A549 (cell line): ENCODE results near the gene TMEM128. TPM values are rescaled to one million over a fixed set of nuclear protein-coding genes. Genes with fewer than 3 reads are reported as not detected.

ENCODE experiments used
- ATAC-seq, 2 experiments: fragments of 200-7000 bp in 1 of 2; fragments of >200 bp in 1 of 2; cut with Nextera tagmentation in 1 of 2; cut with Tn5 transposase in 1 of 2; 3 replicates each; pipeline versions ENCODE4 v1.8.0 to v1.9.1; 2018 to 2020; ENCODE audit warnings: mild to moderate bottlenecking in 1 of 2, moderate library complexity in 1 of 2
- CTCF ChIA-PET: fragments of 300-600 bp; sonication (Branson Sonifier 250); formaldehyde crosslinking; extraction: SDS; loops from one replicate; lab custom pipeline; 2021; ENCODE audit warnings: antibody characterized with exemption, inconsistent platforms; lab: Yijun Ruan, JAX
- POLR2A ChIA-PET: fragments of 350-600 bp; formaldehyde crosslinking; extraction: SDS; loops from one replicate; lab custom pipeline; 2021; ENCODE audit warnings: antibody characterized with exemption, inconsistent platforms; lab: Yijun Ruan, JAX
- DNase-seq, 2 experiments: peaks; one replicate each; pipeline versions ENCODE4 v3.0.0 to v3.0.0-alpha.2; 2011 to 2016; ENCODE audit warnings: low read depth in 1 of 2, low spot score in 1 of 2
- FAIRE-seq: peaks from 2 replicates; lab custom pipeline; 2011; peaks lifted over from hg19 to GRCh38; lab: Jason Lieb, UNC
- H3K27ac ChIP-seq, 2 experiments: fragments of >200 bp; sonication (Bioruptor Twin); formaldehyde crosslinking; 3 replicates each; pipeline ENCODE4 v1.5.1; 2016 to 2017
- H3K4me1 ChIP-seq: fragments of >200 bp; sonication (Bioruptor Twin); formaldehyde crosslinking; 3 replicates; pipeline ENCODE4 v1.6.1; 2016
- H3K4me2 ChIP-seq: fragments of >200 bp; sonication (Bioruptor Twin); formaldehyde crosslinking; 3 replicates; pipeline ENCODE4 v1.6.1; 2016
- H3K4me3 ChIP-seq: fragments of >200 bp; sonication (Bioruptor Twin); formaldehyde crosslinking; 3 replicates; pipeline ENCODE4 v1.5.1; 2016
- H3K9me3 ChIP-seq: fragments of >200 bp; sonication (Bioruptor Twin); formaldehyde crosslinking; 3 replicates; pipeline ENCODE4 v1.6.1; 2016
- BHLHE40 ChIP-seq: IDR thresholded peaks from 2 replicates; pipeline ENCODE4 v1.6.1; 2012; ENCODE audit warnings: low read depth, low read length, inconsistent platforms
- CBX2 ChIP-seq: fragments of 200-600 bp; sonication (generic); IDR thresholded peaks from 2 replicates; pipeline ENCODE4 v1.6.1; 2016; ENCODE audit warnings: low read depth, mild to moderate bottlenecking, borderline replicate concordance
- CBX8 ChIP-seq: fragments of 200-600 bp; sonication (generic); IDR thresholded peaks from 2 replicates; pipeline ENCODE4 v1.6.1; 2016
- EHF ChIP-seq: fragments of 250-450 bp; sonication (Bioruptor Pico); IDR thresholded peaks from 2 replicates; pipeline ENCODE4 v1.5.0; 2020; ENCODE audit warnings: mild to moderate bottlenecking
- EP300 ChIP-seq, 2 experiments: fragments of >200 bp; sonication (Bioruptor Twin); formaldehyde crosslinking; IDR thresholded peaks; 2 replicates in 1 of 2; 3 replicates in 1 of 2; pipeline ENCODE4 v1.6.1; 2016 to 2017
- HOXB13 ChIP-seq: fragments of 250-450 bp; sonication (Bioruptor Pico); IDR thresholded peaks from 2 replicates; pipeline ENCODE4 v1.5.0; 2020; ENCODE audit warnings: low read depth, mild to moderate bottlenecking, moderate library complexity
- JUN ChIP-seq, 2 experiments: fragments of >200 bp; sonication (Bioruptor Twin); formaldehyde crosslinking; IDR thresholded peaks; 2 replicates in 1 of 2; 3 replicates in 1 of 2; pipeline ENCODE4 v1.6.1; 2016 to 2017
- JUNB ChIP-seq: fragments of >200 bp; sonication (Bioruptor Twin); formaldehyde crosslinking; IDR thresholded peaks from 2 replicates; pipeline ENCODE4 v1.6.1; 2016
- KDM1A ChIP-seq: fragments of 200-600 bp; sonication (generic); IDR thresholded peaks from 2 replicates; pipeline ENCODE4 v1.6.1; 2016; ENCODE audit warnings: low read depth, mild to moderate bottlenecking
- KDM5A ChIP-seq: fragments of 200-600 bp; sonication (generic); IDR thresholded peaks from 2 replicates; pipeline ENCODE4 v1.6.1; 2016; ENCODE audit warnings: antibody characterized with exemption, mild to moderate bottlenecking
- NPAS2 ChIP-seq: fragments of 250-450 bp; sonication (Bioruptor Pico); IDR thresholded peaks from 2 replicates; pipeline ENCODE4 v1.8.0; 2022; ENCODE audit warnings: mild to moderate bottlenecking, moderate library complexity, borderline replicate concordance
- PHF8 ChIP-seq: fragments of 200-600 bp; sonication (generic); IDR thresholded peaks from 2 replicates; pipeline ENCODE4 v1.6.1; 2016; ENCODE audit warnings: low read depth, mild to moderate bottlenecking, antibody characterized with exemption, moderate library complexity, borderline replicate concordance
- POLR2A ChIP-seq: IDR thresholded peaks from 2 replicates; pipeline ENCODE4 v1.6.1; 2012; ENCODE audit warnings: mild to moderate bottlenecking, low read length
- POLR2AphosphoS2 ChIP-seq: conservative IDR thresholded peaks from 2 replicates; pipeline ENCODE4 v1.6.1; 2012; ENCODE audit warnings: low read length, improper control_type of control experiment, inconsistent platforms
- RAD21 ChIP-seq, 2 experiments: fragments of >200 bp in 1 of 2; sonication (Bioruptor Twin) in 1 of 2; formaldehyde crosslinking in 1 of 2; IDR thresholded peaks in 1 of 2; conservative IDR thresholded peaks in 1 of 2; 2 replicates in 1 of 2; 3 replicates in 1 of 2; pipeline ENCODE4 v1.6.1; 2012 to 2018; ENCODE audit warnings: inconsistent platforms in 1 of 2
- RARB ChIP-seq: fragments of 250-450 bp; sonication (Bioruptor Pico); IDR thresholded peaks from 2 replicates; pipeline ENCODE4 v1.8.0; 2021; ENCODE audit warnings: mild to moderate bottlenecking, moderate library complexity
- REST ChIP-seq: fragments of 200-600 bp; sonication (generic); IDR thresholded peaks from 2 replicates; pipeline ENCODE4 v1.6.1; 2016; ENCODE audit warnings: antibody characterized with exemption, mild to moderate bottlenecking, moderate library complexity
- SMC3 ChIP-seq: fragments of >200 bp; sonication (Bioruptor Twin); formaldehyde crosslinking; IDR thresholded peaks from 3 replicates; pipeline ENCODE4 v1.6.1; 2018; ENCODE audit warnings: inconsistent platforms
- ZSCAN20 ChIP-seq: fragments of 250-450 bp; sonication (Bioruptor Pico); IDR thresholded peaks from 2 replicates; pipeline ENCODE4 v1.8.0; 2022; ENCODE audit warnings: mild to moderate bottlenecking, moderate library complexity
- WGBS: methylation state at CpG from one replicate; pipeline ENCODE4 v1.1.6; 2017; ENCODE audit errors: missing lambda C conversion rate; 5-methylcytosine and 5-hydroxymethylcytosine counted together
- polyA minus RNA-seq: library from RNA; depleted of rRNA, polyadenylated mRNA; stranded (reverse); fragments of >200 nt; gene quantifications from 2 replicates; pipeline ENCODE4 v1.2.3, GENCODE V29; 2011; rRNA and poly(A)+ RNA removed
- polyA plus RNA-seq, 4 experiments: library from polyadenylated mRNA; depleted of rRNA in 3 of 4; stranded (reverse); fragments of >200 nt; fragmentation: RNase III in 1 of 4; extraction: RNeasy Plus Mini Kit Qiagen cat#74134 plus additional on column Dnase treatment in 1 of 4; gene quantifications; 2 replicates in 3 of 4; 3 replicates in 1 of 4; pipeline ENCODE4 v1.2.3, GENCODE V29; 2011 to 2017
- TF ChIP-seq, protein P1 (sequence below): fragments of >200 bp; sonication (Bioruptor Twin); formaldehyde crosslinking; IDR thresholded peaks from 3 replicates; pipeline ENCODE4 v1.6.1; 2016
- TF ChIP-seq, protein P2 (sequence below): fragments of >200 bp; sonication (Bioruptor Twin); formaldehyde crosslinking; IDR thresholded peaks from 3 replicates; pipeline ENCODE4 v1.5.1; 2016
- TF ChIP-seq, protein P3 (sequence below): fragments of 250-450 bp; sonication (Bioruptor Pico); IDR thresholded peaks from 2 replicates; pipeline ENCODE4 v1.5.0; 2020; ENCODE audit warnings: low read depth, mild to moderate bottlenecking, moderate library complexity

TMEM128 gene, protein sequence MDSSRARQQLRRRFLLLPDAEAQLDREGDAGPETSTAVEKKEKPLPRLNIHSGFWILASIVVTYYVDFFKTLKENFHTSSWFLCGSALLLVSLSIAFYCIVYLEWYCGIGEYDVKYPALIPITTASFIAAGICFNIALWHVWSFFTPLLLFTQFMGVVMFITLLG
- polyA plus RNA-seq (2011; rRNA removed) (22.9 and 29.1 TPM in 2 replicates), polyA plus RNA-seq (2017; fragmentation: RNase III; extraction: RNeasy Plus Mini Kit Qiagen cat#74134 plus additional on column Dnase treatment) (12.7 to 15.9 TPM (median 13.9 TPM) in 3 replicates), polyA minus RNA-seq (5.5 and 6.0 TPM in 2 replicates)
- 9.1 and 9.5 TPM in 2 replicates for polyA plus RNA-seq (2012; cell fraction: cytosol; rRNA removed)
- polyA plus RNA-seq (2012; cell fraction: nucleus; rRNA removed) = 2.8 and 5.5 TPM in 2 replicates

DNA sequence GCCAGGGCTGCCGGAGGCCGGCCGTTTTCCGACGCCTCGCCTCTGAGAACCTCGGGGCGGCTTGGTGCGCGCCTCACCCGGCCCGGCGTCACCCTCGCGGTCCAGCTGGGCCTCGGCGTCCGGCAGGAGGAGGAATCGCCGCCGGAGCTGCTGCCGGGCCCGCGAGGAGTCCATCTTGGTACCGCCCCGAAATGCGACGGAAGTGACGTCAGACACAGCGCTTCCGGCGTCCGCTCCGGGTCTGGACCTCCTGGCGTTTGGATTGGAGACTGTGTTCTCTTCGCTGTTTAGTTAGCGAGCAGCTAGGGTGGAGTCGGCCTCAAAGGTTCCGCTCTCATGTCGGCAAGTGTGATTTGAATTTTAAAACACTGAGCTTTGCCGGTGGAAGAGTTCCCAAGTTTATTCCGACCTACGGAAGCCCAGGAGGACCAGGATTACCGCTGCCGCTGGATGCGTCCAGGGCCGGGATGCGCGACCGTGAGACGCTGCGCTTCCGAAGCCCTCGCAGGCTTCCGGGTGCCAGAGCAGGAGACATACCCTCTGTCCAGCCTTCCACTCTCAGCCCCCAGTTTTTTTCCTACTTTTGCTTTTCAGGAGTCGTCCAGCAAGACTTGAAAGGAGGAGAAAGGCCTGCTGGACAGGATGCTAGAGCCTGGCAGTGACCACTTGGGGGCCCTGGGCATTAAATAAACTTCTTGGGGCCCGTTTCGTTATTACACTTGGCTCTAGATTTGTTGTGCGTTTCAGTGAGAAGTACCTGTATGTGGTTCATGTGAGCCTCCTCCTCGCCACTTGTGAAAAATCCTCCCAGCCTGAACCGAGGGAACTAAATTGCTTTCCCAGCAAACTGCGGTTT is at the start of gene TMEM128:
Gene TMEM128, minus strand, starts transcription at position 195 of the 856 bp plus-strand sequence. Its CDS starts 21 bp downstream, at position 174.
- POLR2A ChIA-PET = interaction anchor here (1.0 to 1.2 kb wide), 2 partner anchors 12 to 90 kb away, joined by 5 to 6 read pairs; no protein-coding TSS in a partner anchor
- CTCF ChIA-PET = interaction anchor here (0.5 to 1.4 kb wide), 4 partner anchors 11 to 65 kb away, joined by 3 to 5 read pairs (median 3); no protein-coding TSS in a partner anchor
- peak; percentile 75 for TF ChIP-seq POLR2A
- no peak for TF ChIP-seq KDM1A
- TF ChIP-seq, protein P1, sequence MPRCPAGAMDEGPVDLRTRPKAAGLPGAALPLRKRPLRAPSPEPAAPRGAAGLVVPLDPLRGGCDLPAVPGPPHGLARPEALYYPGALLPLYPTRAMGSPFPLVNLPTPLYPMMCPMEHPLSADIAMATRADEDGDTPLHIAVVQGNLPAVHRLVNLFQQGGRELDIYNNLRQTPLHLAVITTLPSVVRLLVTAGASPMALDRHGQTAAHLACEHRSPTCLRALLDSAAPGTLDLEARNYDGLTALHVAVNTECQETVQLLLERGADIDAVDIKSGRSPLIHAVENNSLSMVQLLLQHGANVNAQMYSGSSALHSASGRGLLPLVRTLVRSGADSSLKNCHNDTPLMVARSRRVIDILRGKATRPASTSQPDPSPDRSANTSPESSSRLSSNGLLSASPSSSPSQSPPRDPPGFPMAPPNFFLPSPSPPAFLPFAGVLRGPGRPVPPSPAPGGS = 0 out of 3 replicates have a peak, but pooled peaks have one; percentile 26
- TF ChIP-seq JUN (IDR thresholded peaks at IDR 0.05) = peak; percentile 29 to 86; a peak in 4 of 5 replicates
- TF ChIP-seq KDM5A = peak; percentile 94
- TF ChIP-seq PHF8 = peak; percentile 84; the same call in 1 of the 2 replicates
- TF ChIP-seq, protein P2, sequence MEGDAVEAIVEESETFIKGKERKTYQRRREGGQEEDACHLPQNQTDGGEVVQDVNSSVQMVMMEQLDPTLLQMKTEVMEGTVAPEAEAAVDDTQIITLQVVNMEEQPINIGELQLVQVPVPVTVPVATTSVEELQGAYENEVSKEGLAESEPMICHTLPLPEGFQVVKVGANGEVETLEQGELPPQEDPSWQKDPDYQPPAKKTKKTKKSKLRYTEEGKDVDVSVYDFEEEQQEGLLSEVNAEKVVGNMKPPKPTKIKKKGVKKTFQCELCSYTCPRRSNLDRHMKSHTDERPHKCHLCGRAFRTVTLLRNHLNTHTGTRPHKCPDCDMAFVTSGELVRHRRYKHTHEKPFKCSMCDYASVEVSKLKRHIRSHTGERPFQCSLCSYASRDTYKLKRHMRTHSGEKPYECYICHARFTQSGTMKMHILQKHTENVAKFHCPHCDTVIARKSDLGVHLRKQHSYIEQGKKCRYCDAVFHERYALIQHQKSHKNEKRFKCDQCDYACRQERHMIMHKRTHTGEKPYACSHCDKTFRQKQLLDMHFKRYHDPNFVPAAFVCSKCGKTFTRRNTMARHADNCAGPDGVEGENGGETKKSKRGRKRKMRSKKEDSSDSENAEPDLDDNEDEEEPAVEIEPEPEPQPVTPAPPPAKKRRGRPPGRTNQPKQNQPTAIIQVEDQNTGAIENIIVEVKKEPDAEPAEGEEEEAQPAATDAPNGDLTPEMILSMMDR = peak; percentile 16; the same call in 1 of the 3 replicates
- TF ChIP-seq SMC3 = no peak
- no peak for TF ChIP-seq HOXB13 (CRISPR knock-in tag)
- no peak for TF ChIP-seq RARB
- no peak for TF ChIP-seq POLR2AphosphoS2
- TF ChIP-seq, protein P3, sequence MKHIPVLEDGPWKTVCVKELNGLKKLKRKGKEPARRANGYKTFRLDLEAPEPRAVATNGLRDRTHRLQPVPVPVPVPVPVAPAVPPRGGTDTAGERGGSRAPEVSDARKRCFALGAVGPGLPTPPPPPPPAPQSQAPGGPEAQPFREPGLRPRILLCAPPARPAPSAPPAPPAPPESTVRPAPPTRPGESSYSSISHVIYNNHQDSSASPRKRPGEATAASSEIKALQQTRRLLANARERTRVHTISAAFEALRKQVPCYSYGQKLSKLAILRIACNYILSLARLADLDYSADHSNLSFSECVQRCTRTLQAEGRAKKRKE (CRISPR knock-in tag) = no peak
- peak within 1 kb of the TSS; percentile 91 to 92 for H3K27ac ChIP-seq
- H3K4me2 ChIP-seq = peak within 1 kb of the TSS; percentile 95
- ATAC-seq (peak; percentile 97 to 98), FAIRE-seq (no peak), DNase-seq (peak; percentile 85 to 93)
- H3K4me3 ChIP-seq = peak within 1 kb of the TSS; percentile 78
- 4% methylated on average over 19 of the region's 62 CpGs for WGBS
- H3K9me3 ChIP-seq = no peaks in the 10 kb centered on the region
- H3K4me1 ChIP-seq = peaks cover 12% of the 10 kb centered on the region

DNA sequence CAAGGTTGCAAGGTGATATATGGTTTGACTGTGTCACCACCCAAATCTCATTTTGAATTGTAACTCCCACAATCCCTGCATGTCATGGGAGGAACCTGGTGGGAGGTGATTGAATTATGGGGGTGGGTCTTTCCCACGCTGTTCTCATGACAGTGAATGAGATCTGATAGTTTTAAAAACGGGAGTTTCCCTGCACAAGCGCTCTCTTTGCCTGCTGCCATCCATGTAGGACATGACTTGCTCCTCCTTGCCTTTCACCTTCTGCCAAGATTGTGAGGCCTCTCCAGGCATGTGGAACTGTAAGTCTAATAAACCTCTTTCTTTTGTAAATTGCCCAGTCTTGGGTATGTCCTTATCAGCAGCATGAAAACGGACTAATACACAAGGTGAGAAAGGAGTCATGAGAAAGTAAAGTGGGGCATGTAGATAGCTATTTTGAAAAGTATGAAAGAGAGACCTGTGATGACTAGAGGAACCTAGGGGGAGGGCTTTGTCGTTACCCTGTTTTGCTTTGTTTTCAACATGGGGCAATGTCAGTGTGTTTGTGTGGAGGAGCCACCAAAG is 48.3 kb upstream of the TMEM128 start:
- CTCF ChIA-PET = interaction anchor here (0.6 kb wide), 1 partner anchor 12 kb away, joined by 3 read pairs; no protein-coding TSS in a partner anchor
- FAIRE-seq (no peak), ATAC-seq (no peak), DNase-seq (no peak)
- Histone ChIP-seq H3K9me3 (no peaks in the 10 kb centered on the region), H3K4me1 (no peaks in the 10 kb centered on the region), H3K4me2 (no peak overlapping the region), H3K27ac (no peak overlapping the region), H3K4me3 (no peak overlapping the region)
- POLR2A ChIA-PET = no interaction called here
- no peak for TF ChIP-seq POLR2AphosphoS2
- TF ChIP-seq CBX8 = no peak
- TF ChIP-seq BHLHE40 = no peak
- no peak for TF ChIP-seq REST
- TF ChIP-seq POLR2A = no peak
- no peak for TF ChIP-seq RAD21 (conservative IDR thresholded peaks at IDR 0.05 in 1 of 2, IDR thresholded peaks at IDR 0.05 in 1 of 2)
- no peak for TF ChIP-seq JUNB
- no peak for TF ChIP-seq NPAS2 (CRISPR knock-in tag)
- TF ChIP-seq RARB = no peak
- TF ChIP-seq HOXB13 (CRISPR knock-in tag) = no peak
- TF ChIP-seq CBX2 = no peak
- no peak for TF ChIP-seq EHF (CRISPR knock-in tag)
- TF ChIP-seq ZSCAN20 (CRISPR knock-in tag) = no peak
- no peak for TF ChIP-seq EP300 (IDR thresholded peaks at IDR 0.05)
- 94% methylated on average over 5 of the region's 5 CpGs for WGBS
